WI38 (cell line): ENCODE results near the gene MFSD11.
"Not testable (repeated sequence)": the region's sequence is repeated elsewhere in the genome, so short reads cannot be mapped to it uniquely, and the experiment has no call there.

Experiments
- H3K4me3 ChIP-seq: 2 replicates; pipeline ENCODE4 v1.5.1; 2011; ENCODE audit warnings: low read depth, mild to moderate bottlenecking, control low read depth, low read length
- TF ChIP-seq, protein P1 (sequence below): IDR thresholded peaks from 2 replicates; pipeline ENCODE4 v1.5.1; 2012; ENCODE audit warnings: low read depth, mild to moderate bottlenecking, control low read depth, low read length

The MFSD11 gene

DNA sequence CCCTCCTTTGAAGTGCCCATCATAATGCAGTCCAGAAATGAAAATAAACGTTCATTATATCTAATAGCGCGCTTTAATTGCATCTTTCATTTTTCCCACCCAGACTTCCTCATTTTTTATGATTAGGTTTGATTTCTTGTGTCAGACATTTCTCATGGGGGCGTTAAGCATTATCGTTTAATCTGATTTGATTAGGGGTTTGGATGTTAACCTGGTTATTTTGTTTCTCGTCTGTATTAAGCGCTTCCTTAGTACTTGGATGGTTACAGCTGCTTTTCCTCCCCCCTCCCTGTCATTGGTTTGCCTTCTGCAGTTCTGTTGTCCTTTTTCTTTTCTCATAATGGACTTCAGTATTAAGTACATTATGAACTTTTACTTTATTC lies 540 bp downstream of the MFSD11 start:
- H3K4me3 ChIP-seq: peak overlapping the region; percentile 95
- TF ChIP-seq, protein P1, sequence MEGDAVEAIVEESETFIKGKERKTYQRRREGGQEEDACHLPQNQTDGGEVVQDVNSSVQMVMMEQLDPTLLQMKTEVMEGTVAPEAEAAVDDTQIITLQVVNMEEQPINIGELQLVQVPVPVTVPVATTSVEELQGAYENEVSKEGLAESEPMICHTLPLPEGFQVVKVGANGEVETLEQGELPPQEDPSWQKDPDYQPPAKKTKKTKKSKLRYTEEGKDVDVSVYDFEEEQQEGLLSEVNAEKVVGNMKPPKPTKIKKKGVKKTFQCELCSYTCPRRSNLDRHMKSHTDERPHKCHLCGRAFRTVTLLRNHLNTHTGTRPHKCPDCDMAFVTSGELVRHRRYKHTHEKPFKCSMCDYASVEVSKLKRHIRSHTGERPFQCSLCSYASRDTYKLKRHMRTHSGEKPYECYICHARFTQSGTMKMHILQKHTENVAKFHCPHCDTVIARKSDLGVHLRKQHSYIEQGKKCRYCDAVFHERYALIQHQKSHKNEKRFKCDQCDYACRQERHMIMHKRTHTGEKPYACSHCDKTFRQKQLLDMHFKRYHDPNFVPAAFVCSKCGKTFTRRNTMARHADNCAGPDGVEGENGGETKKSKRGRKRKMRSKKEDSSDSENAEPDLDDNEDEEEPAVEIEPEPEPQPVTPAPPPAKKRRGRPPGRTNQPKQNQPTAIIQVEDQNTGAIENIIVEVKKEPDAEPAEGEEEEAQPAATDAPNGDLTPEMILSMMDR: no peak

DNA sequence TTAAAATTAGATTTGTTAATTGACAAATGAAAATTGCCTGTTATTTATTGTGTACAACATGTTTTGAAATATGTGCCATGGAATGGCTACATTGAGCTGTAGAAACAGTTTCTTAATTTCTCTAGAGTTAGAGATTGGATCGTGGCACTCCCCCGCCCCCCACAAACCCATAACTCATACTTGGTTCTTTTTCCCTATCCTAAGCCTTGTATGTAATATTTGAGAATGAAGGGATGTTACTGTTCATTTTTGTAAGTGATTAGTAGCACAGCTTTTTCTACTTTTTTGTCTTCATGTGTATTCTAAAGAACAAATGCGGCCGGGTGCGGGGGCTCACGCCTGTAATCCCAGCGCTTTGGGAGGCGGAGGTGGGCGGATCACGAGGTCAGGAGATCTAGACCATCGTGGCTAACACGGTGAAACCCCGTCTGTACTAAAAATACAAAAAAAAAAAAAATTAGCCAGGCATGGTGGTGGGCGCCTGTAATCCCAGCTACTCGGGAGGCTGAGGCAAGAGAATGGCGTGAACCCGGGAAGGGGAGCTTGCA lies 1.7 kb downstream of the MFSD11 start:
- not testable (repeated sequence) for H3K4me3 ChIP-seq

DNA sequence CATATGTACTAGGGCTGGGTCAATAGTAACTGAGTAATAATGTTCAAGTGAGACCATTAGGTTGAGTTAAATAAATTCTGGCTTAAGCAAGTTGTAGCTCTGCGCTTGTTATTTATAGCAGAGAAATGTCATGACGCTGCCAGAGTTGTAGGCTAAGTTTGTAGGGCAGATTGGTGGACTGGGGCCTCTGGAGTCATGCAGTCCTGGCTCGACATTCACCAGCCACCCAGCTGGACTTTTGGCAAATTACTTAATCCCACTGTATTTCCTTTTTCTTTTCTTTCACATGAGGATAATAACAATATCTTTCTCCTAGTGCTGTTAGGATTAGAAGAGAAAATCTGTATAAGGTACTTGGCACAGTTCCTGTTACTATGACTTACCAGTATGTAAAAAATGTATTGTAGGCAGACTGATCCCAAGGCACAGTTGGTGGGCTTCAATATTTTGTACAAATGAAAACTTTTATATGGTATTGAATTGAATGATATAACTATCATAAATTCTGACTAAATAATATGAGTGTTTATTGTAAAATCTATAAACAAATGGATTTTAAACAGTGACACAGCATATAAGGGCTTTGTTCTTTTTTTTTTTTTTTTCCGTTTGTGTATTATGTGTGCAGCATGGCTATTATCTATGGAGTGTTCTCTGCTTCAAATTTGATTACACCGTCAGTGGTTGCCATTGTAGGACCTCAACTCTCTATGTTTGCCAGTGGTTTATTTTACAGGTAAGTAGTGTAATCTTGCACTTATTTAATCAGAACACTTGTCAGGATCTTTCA lies 2.6 kb downstream of the MFSD11 start:
- TF ChIP-seq, protein P1: no peak
- no peak overlapping the region for H3K4me3 ChIP-seq

DNA sequence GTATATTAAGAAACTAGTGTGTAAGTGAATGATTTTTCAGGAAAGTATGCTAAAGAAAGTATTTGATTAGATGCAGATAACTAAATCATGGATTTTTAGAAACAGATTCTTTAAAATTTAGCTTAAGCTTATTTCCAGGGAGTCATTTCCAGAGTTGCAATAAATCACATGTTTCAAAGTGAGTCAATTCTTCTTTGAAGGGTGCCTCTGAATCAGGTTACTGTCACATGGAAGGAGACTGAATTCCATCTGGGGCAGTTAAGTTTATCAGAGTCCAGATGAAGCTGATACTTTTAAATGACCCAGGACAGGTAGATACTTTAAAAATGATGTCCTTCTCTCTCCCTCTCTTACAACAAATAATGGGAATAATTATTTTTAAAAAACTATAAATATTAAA lies 5.0 kb downstream of the MFSD11 start:
- TF ChIP-seq, protein P1: no peak

DNA sequence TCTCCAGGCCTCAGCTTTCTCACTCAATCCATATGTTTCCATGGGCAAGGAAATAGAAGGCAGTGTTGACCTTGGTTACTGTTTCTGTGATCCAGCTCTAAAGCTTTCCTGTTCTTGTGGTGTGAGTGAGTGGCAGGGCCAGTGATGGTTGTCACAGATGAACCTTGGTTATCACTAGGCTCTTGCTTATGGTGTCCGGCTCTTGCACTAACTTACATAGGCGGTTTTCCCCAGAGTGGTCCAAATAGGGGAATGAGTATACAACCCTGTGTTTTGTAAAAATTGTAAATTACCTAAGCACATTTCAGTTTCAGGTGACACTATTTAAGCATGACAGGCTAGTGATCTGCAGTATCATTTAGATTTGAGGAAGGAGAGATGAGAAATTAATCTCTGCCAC lies 6.8 kb downstream of the MFSD11 start:
- TF ChIP-seq, protein P1: no peak
- H3K4me3 ChIP-seq: no peak overlapping the region

More for the DNA sequence above, 5.0 kb downstream of the MFSD11 start:
- H3K4me3 ChIP-seq: no peak overlapping the region

DNA sequence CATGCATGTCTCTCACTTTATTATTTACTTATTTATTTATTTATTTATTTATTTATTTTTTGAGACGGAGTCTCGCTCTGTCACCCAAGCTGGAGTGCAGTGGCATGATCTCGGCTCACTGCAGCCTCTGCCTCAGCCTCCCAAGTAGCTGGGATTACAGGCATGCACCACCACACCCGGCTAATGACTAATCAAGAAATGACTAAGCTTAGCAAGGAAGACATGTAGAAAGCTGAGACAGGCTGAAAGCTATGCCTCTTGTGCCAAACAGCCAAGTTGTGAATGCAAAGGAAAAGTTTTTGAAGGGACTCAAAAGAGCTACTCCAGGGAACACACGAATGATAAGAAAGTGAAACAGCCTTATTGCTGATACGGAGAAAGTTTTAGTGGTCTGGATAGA lies 7.9 kb downstream of the MFSD11 start:
- not testable (repeated sequence) for H3K4me3 ChIP-seq

DNA sequence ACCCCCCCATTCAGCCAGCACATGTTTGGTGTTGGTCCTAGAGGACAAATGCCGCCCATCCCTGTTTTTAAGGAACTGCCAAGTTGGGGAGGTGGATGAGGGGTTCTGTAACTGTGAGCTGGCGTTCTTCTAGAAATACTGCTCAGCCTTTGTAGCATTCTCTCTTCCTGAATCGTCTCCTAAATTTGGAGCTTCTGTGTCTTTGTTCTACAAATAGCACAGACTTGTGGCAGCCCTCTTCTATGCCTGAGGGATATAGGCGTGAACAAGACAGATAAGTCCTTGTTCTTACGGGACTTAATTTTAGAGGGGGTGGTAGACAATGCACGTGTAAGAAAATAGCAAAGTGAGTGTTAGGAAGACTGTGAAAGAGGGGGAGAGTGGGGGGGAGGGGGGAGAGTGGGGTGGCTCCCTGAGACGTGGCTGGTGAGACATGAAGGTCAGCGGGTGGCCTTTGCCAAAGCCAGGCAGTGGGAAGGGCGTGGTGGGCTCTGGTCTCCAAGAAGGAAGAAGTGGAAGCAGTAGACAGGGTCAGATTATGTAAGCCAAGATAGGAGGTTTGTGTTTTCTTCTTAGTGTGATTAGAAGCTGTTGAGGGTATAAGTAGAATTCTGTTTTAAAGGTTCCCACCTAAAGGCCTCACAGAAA lies 9.9 kb downstream of the MFSD11 start:
- TF ChIP-seq, protein P1: no peak
- no peak overlapping the region for H3K4me3 ChIP-seq

DNA sequence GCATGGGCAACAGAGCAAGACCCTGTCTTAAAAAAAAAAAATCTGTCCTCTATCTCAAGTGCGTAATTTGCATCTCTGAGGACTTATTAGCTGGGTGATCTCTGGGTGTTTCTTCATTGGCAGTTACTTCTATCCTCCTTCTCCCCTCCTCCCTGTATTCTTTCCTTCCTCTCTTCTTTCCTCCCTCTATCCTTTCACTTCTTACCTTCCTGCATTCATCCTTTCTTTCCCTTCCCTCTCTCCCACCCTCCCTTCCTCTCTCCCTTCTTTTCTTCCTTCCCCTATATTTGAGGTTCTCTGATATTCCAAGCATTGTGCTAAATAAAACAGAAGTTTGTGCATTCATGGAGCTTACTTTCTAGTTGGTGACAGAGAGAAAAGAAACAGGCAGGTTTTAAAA lies 10.7 kb downstream of the MFSD11 start:
- TF ChIP-seq, protein P1: no peak
- no peak overlapping the region for H3K4me3 ChIP-seq
